Activated CD8-positive, alpha-beta T cell treated with anti-CD3 and anti-CD28 coated beads, Interleukin-2, amount 10 ng/mL, durations not matched to agents 7 days and 5 days (primary cell): Measurements from ENCODE around the gene ZNHIT1. TPM values are rescaled to one million over a fixed set of nuclear protein-coding genes. Genes with fewer than 3 reads are reported as not detected.
A peak's percentile ranks its signal among the peaks of the same experiment; 100 is the strongest.
"Not testable (repeated sequence)": the region's sequence is repeated elsewhere in the genome, so short reads cannot be mapped to it uniquely, and the experiment has no call there.

Experiments
- ATAC-seq: fragments of 150-1000 bp; cut with Tn5 transposase; one replicate; pipeline ENCODE4 v1.10.0; 2021; ENCODE audit warnings: moderate library complexity
- CTCF ChIA-PET: fragments of 350-600 bp; sonication (Branson Sonifier 250); formaldehyde crosslinking; loops from one replicate; lab custom pipeline; 2021; ENCODE audit warnings: antibody characterized with exemption; lab: Charles Lee
- POLR2A ChIA-PET: fragments of 350-600 bp; sonication (Branson Sonifier 250); formaldehyde crosslinking; loops from one replicate; lab custom pipeline; 2021; ENCODE audit warnings: antibody characterized with exemption; lab: Charles Lee
- DNase-seq: peaks from one replicate; pipeline ENCODE4 v3.0.0-alpha.2; 2020
- H3K27ac Mint-ChIP-seq: one replicate; pipeline ENCODE4 v1.8.0; 2021; ENCODE audit warnings: mild to moderate bottlenecking, mixed read lengths
- H3K27me3 Mint-ChIP-seq: one replicate; pipeline ENCODE4 v1.8.0; 2021; ENCODE audit warnings: low read depth, mixed read lengths
- H3K36me3 Mint-ChIP-seq: one replicate; pipeline ENCODE4 v1.8.0; 2021; ENCODE audit warnings: low read depth, mixed read lengths
- H3K4me1 Mint-ChIP-seq: one replicate; pipeline ENCODE4 v1.8.0; 2021; ENCODE audit warnings: low read depth, mixed read lengths
- H3K4me3 Mint-ChIP-seq: one replicate; pipeline ENCODE4 v1.8.0; 2021; ENCODE audit warnings: mild to moderate bottlenecking, mixed read lengths
- H3K9me3 Mint-ChIP-seq: one replicate; pipeline ENCODE4 v1.8.0; 2022; ENCODE audit warnings: mixed read lengths; ENCODE audit not compliant: insufficient read depth
- total RNA-seq, 2 experiments: library from RNA; stranded (reverse); gene quantifications; one replicate each; pipeline ENCODE4 v1.2.3, GENCODE V29; 2021

The ZNHIT1 gene
- total RNA-seq, 2 experiments from 2014 or later: 56.1 to 58.4 TPM

- Mint-ChIP-seq H3K27ac (peak within 1 kb of the TSS; percentile 97), H3K9me3 (no peaks in the 10 kb centered on the region), H3K27me3 (no peaks in the 10 kb centered on the region), H3K36me3 (peaks cover 30% of the 10 kb centered on the region), H3K4me1 (peaks cover 33% of the 10 kb centered on the region), H3K4me3 (peak within 1 kb of the TSS; percentile 93)
- ATAC-seq (peak; percentile 96), DNase-seq (peak; percentile 95)
- ChIA-PET CTCF (interaction anchor here (1.0 to 4.6 kb wide), 14 partner anchors 9 to 355 kb away, joined by 3 to 64 read pairs (median 6); partner anchors contain the start of genes ACHE, PLOD3, UFSP1 and ZNHIT1), POLR2A (interaction anchor here (0.9 to 2.5 kb wide), 6 partner anchors 7 to 80 kb away, joined by 3 to 20 read pairs (median 4); partner anchors contain the start of genes IFT22, PLOD3 and ZNHIT1)
Observed at GRCh38 chr7:101244375-101245146, 26.6 kb downstream of the ZNHIT1 start, which contains the start of gene FIS1. FIS1 (minus strand) TSS chr7:101245081; CDS start chr7:101245004, 77 bp downstream.

- DNase-seq (no peak), ATAC-seq (no peak)
- H3K36me3 Mint-ChIP-seq: peaks cover 33% of the 10 kb centered on the region
- H3K4me1 Mint-ChIP-seq: peaks cover 37% of the 10 kb centered on the region
- peak overlapping the region; percentile 93 for H3K4me3 Mint-ChIP-seq
- CTCF ChIA-PET: interaction anchor here (1.1 to 4.6 kb wide), 8 partner anchors 9 to 219 kb away, joined by 3 to 64 read pairs (median 14); partner anchors contain the start of genes PLOD3 and ZNHIT1
- peak overlapping the region; percentile 97 for H3K27ac Mint-ChIP-seq
- no peaks in the 10 kb centered on the region for H3K9me3 Mint-ChIP-seq
- POLR2A ChIA-PET: interaction anchor here (0.6 to 2.5 kb wide), 4 partner anchors 10 to 81 kb away, joined by 3 to 20 read pairs (median 4); partner anchors contain the start of genes PLOD3 and ZNHIT1
- H3K27me3 Mint-ChIP-seq: no peaks in the 10 kb centered on the region
Observed at GRCh38 chr7:101245147-101245668, 27.2 kb downstream of the ZNHIT1 start.

- Mint-ChIP-seq H3K9me3 (no peaks in the 10 kb centered on the region), H3K36me3 (peaks cover 42% of the 10 kb centered on the region), H3K4me1 (peaks cover 53% of the 10 kb centered on the region), H3K27ac (no peak overlapping the region), H3K27me3 (no peaks in the 10 kb centered on the region), H3K4me3 (no peak overlapping the region)
- ATAC-seq: no peak
- no peak for DNase-seq
- ChIA-PET CTCF (no interaction called here), POLR2A (no interaction called here)
Observed at GRCh38 chr7:101248276-101248675, 30.3 kb downstream of the ZNHIT1 start.

- no peaks in the 10 kb centered on the region for H3K27me3 Mint-ChIP-seq
- no peak overlapping the region for H3K27ac Mint-ChIP-seq
- no peaks in the 10 kb centered on the region for H3K9me3 Mint-ChIP-seq
- H3K36me3 Mint-ChIP-seq: peaks cover 33% of the 10 kb centered on the region
- ATAC-seq (no peak), DNase-seq (no peak)
- H3K4me1 Mint-ChIP-seq: peaks cover 38% of the 10 kb centered on the region
- H3K4me3 Mint-ChIP-seq: peak overlapping the region; percentile 100
- CTCF ChIA-PET: no interaction called here
- POLR2A ChIA-PET: no interaction called here
Observed at GRCh38 chr7:101250324-101250723, 32.4 kb downstream of the ZNHIT1 start.

GRCh38 chr7:101251871-101252659 is 34.1 kb downstream of the ZNHIT1 start:
- Mint-ChIP-seq H3K4me3 (peak overlapping the region; percentile 100), H3K36me3 (peaks cover 25% of the 10 kb centered on the region), H3K4me1 (peaks cover 31% of the 10 kb centered on the region), H3K27ac (peak overlapping the region; percentile 98), H3K9me3 (no peaks in the 10 kb centered on the region), H3K27me3 (no peaks in the 10 kb centered on the region)
- ATAC-seq (peak; percentile 100), DNase-seq (peak; percentile 99)
- CTCF ChIA-PET: interaction anchor here (1.0 to 4.3 kb wide), 7 partner anchors 8 to 107 kb away, joined by 3 to 32 read pairs (median 8); partner anchors contain the start of genes FIS1, IFT22, PLOD3 and ZNHIT1
- POLR2A ChIA-PET: interaction anchor here (1.0 to 3.2 kb wide), 6 partner anchors 8 to 166 kb away, joined by 3 to 16 read pairs (median 4); partner anchors contain the start of genes PLOD3, TRIM56 and ZNHIT1

GRCh38 chr7:101253199-101253598 is 35.2 kb downstream of the ZNHIT1 start:
- Mint-ChIP-seq H3K36me3 (peaks cover 18% of the 10 kb centered on the region), H3K4me1 (peaks cover 27% of the 10 kb centered on the region)
- ATAC-seq, H3K27me3 Mint-ChIP-seq, H3K4me3 Mint-ChIP-seq, H3K27ac Mint-ChIP-seq, DNase-seq, H3K9me3 Mint-ChIP-seq: not testable (repeated sequence)
- ChIA-PET CTCF (interaction anchor here (0.7 to 4.3 kb wide), 4 partner anchors 9 to 108 kb away, joined by 5 to 32 read pairs (median 8); partner anchors contain the start of gene FIS1), POLR2A (interaction anchor here (3.2 kb wide), 1 partner anchor 35 kb away, joined by 16 read pairs; the partner anchor contains the start of genes PLOD3 and ZNHIT1)

- ATAC-seq (no peak), DNase-seq (no peak)
- H3K27me3 Mint-ChIP-seq: no peaks in the 10 kb centered on the region
- CTCF ChIA-PET: interaction anchor here (1.4 to 4.3 kb wide), 3 partner anchors 11 to 38 kb away, joined by 7 to 32 read pairs (median 7); partner anchors contain the start of genes FIS1, PLOD3 and ZNHIT1
- no peaks in the 10 kb centered on the region for H3K9me3 Mint-ChIP-seq
- H3K4me1 Mint-ChIP-seq: peaks cover 16% of the 10 kb centered on the region
- no peak overlapping the region for H3K4me3 Mint-ChIP-seq
- no peak overlapping the region for H3K27ac Mint-ChIP-seq
- POLR2A ChIA-PET: no interaction called here
- H3K36me3 Mint-ChIP-seq: peaks cover 8% of the 10 kb centered on the region
Observed at GRCh38 chr7:101255796-101256195, 37.8 kb downstream of the ZNHIT1 start.

- ChIA-PET POLR2A (no interaction called here), CTCF (interaction anchor here (1.2 to 1.4 kb wide), 3 partner anchors 14 to 66 kb away, joined by 3 to 4 read pairs (median 4); no protein-coding TSS in a partner anchor)
- Mint-ChIP-seq H3K9me3 (no peaks in the 10 kb centered on the region), H3K27me3 (peaks cover 2% of the 10 kb centered on the region), H3K36me3 (no peaks in the 10 kb centered on the region), H3K27ac (no peak overlapping the region), H3K4me3 (no peak overlapping the region), H3K4me1 (no peaks in the 10 kb centered on the region)
- ATAC-seq: no peak
- no peak for DNase-seq
Observed at GRCh38 chr7:101258243-101258731, 40.3 kb downstream of the ZNHIT1 start.

GRCh38 chr7:101264102-101264706 is 46.2 kb downstream of the ZNHIT1 start:
- H3K4me3 Mint-ChIP-seq, DNase-seq, POLR2A ChIA-PET, H3K27me3 Mint-ChIP-seq, H3K4me1 Mint-ChIP-seq, ATAC-seq, CTCF ChIA-PET, H3K27ac Mint-ChIP-seq, H3K9me3 Mint-ChIP-seq, H3K36me3 Mint-ChIP-seq: not testable (repeated sequence)

- no peaks in the 10 kb centered on the region for H3K9me3 Mint-ChIP-seq
- POLR2A ChIA-PET: interaction anchor here (0.6 kb wide), 1 partner anchor 200 kb away, joined by 3 read pairs; no protein-coding TSS in a partner anchor
Observed at GRCh38 chr7:101265622-101266516, 47.9 kb downstream of the ZNHIT1 start.

More at GRCh38 chr7:101265622-101266516, 47.9 kb downstream of the ZNHIT1 start:
- DNase-seq (no peak), ATAC-seq (no peak)
- Mint-ChIP-seq H3K27ac (no peak overlapping the region), H3K4me1 (no peaks in the 10 kb centered on the region), H3K27me3 (peaks cover 5% of the 10 kb centered on the region), H3K4me3 (no peak overlapping the region), H3K36me3 (no peaks in the 10 kb centered on the region)
- CTCF ChIA-PET: no interaction called here
